ENCODE measurements around the gene JMY. TPM values are rescaled to one million over a fixed set of nuclear protein-coding genes. Genes with fewer than 3 reads are reported as not detected.

JMY gene
- total RNA-seq, 4 donors from 2014 or later = 7.8 to 25.1 (median 14.7) TPM

GRCh38 chr5:79257314-79257713, 21.4 kb downstream of the JMY start:
- 92 to 94% methylated on average over 5 to 6 of the region's 6 CpGs for WGBS, 2 donors (ENCODE audit: low coverage in 1 of 2)
- H3K36me3 ChIP-seq = no peaks in the 10 kb centered on the region
- no peaks in the 10 kb centered on the region for H3K9me3 ChIP-seq
- DNase-seq = no peak
- intact Hi-C loops (cut with DNase I; ENCODE audit: low total_unique reads) (no loop called here), in situ Hi-C loops (cut with MboI; ENCODE audit: low pct_ligation_motif_present in 1 of 4, low pct_unique_long_range_greater_than_20kb in 1 of 4, low sequenced_read_pairs in 3 of 4) (no loop called here)
- H3K4me3 ChIP-seq = no peak overlapping the region
- H3K4me1 ChIP-seq = peaks cover 0 to 7% (median 3%) of the 10 kb centered on the region in 4 donors
- no peak for TF ChIP-seq POLR2AphosphoS5 (IDR thresholded peaks at IDR 0.05)
- no peak for TF ChIP-seq EP300 (IDR thresholded peaks at IDR 0.05; ENCODE audit: low read depth)
- TF ChIP-seq CTCF (IDR thresholded peaks at IDR 0.05) = no peak
- no peak for TF ChIP-seq POLR2A (IDR thresholded peaks at IDR 0.05)
- no peak overlapping the region for H3K27ac ChIP-seq
- no peaks in the 10 kb centered on the region for H3K27me3 ChIP-seq

- H3K4me3 ChIP-seq = no peak overlapping the region
- peaks cover 0 to under 1% (median 0%) of the 10 kb centered on the region in 4 donors for H3K36me3 ChIP-seq
- H3K4me1 ChIP-seq = peaks cover 0 to 7% (median 3%) of the 10 kb centered on the region in 4 donors
- H3K27me3 ChIP-seq = no peaks in the 10 kb centered on the region
- DNase-seq = no peak
- 93 to 100% methylated on average over 2 to 4 of the region's 4 CpGs for WGBS, 2 donors (ENCODE audit: low coverage in 1 of 2)
- in situ Hi-C loops (cut with MboI; ENCODE audit: low pct_ligation_motif_present in 1 of 4, low pct_unique_long_range_greater_than_20kb in 1 of 4, low sequenced_read_pairs in 3 of 4) (no loop called here), intact Hi-C loops (cut with DNase I; ENCODE audit: low total_unique reads) (no loop called here)
- H3K27ac ChIP-seq = no peak overlapping the region
- no peaks in the 10 kb centered on the region for H3K9me3 ChIP-seq
- TF ChIP-seq CTCF (IDR thresholded peaks at IDR 0.05) (no peak), POLR2A (IDR thresholded peaks at IDR 0.05) (no peak), EP300 (IDR thresholded peaks at IDR 0.05; ENCODE audit: low read depth) (no peak), POLR2AphosphoS5 (IDR thresholded peaks at IDR 0.05) (no peak)
Measured at GRCh38 chr5:79258801-79259200, 22.9 kb downstream of the JMY start.

- in situ Hi-C loops (cut with MboI; ENCODE audit: low pct_ligation_motif_present in 1 of 4, low pct_unique_long_range_greater_than_20kb in 1 of 4, low sequenced_read_pairs in 3 of 4) = no loop called here
- Histone ChIP-seq H3K27ac (no peak overlapping the region), H3K9me3 (no peaks in the 10 kb centered on the region), H3K4me1 (peaks cover 0 to 7% (median 3%) of the 10 kb centered on the region in 4 donors), H3K36me3 (peaks cover 0 to 5% (median 0%) of the 10 kb centered on the region in 4 donors), H3K27me3 (no peaks in the 10 kb centered on the region), H3K4me3 (no peak overlapping the region)
- TF ChIP-seq EP300 (IDR thresholded peaks at IDR 0.05; ENCODE audit: low read depth) = no peak
- TF ChIP-seq POLR2A (IDR thresholded peaks at IDR 0.05) = no peak
- no peak for TF ChIP-seq POLR2AphosphoS5 (IDR thresholded peaks at IDR 0.05)
- TF ChIP-seq CTCF (IDR thresholded peaks at IDR 0.05) = no peak
- WGBS, 2 donors (ENCODE audit: low coverage in 1 of 2) = 90% methylated on average over 6 of the region's 6 CpGs; no CpG with 5 or more reads in 1 of the 2 donors
- intact Hi-C loops (cut with DNase I; ENCODE audit: low total_unique reads) = no loop called here
- DNase-seq = no peak
Measured at GRCh38 chr5:79259383-79259782, 23.5 kb downstream of the JMY start.

GRCh38 chr5:79259810-79260209, 23.9 kb downstream of the JMY start:
- no peaks in the 10 kb centered on the region for H3K27me3 ChIP-seq
- 95% methylated on average over 4 of the region's 6 CpGs; no CpG with 5 or more reads in 1 of the 2 donors for WGBS, 2 donors (ENCODE audit: low coverage in 1 of 2)
- no peak for TF ChIP-seq POLR2A (IDR thresholded peaks at IDR 0.05)
- intact Hi-C loops (cut with DNase I; ENCODE audit: low total_unique reads) = no loop called here
- H3K4me3 ChIP-seq = no peak overlapping the region
- peaks cover 0 to 7% (median 3%) of the 10 kb centered on the region in 4 donors for H3K4me1 ChIP-seq
- H3K27ac ChIP-seq = no peak overlapping the region
- DNase-seq = no peak
- in situ Hi-C loops (cut with MboI; ENCODE audit: low pct_ligation_motif_present in 1 of 4, low pct_unique_long_range_greater_than_20kb in 1 of 4, low sequenced_read_pairs in 3 of 4) = no loop called here
- no peaks in the 10 kb centered on the region for H3K9me3 ChIP-seq
- peaks cover 0 to 5% (median 0%) of the 10 kb centered on the region in 4 donors for H3K36me3 ChIP-seq

GRCh38 chr5:79261897-79262296, 26.0 kb downstream of the JMY start:
- intact Hi-C loops (cut with DNase I; ENCODE audit: low total_unique reads) = no loop called here
- Histone ChIP-seq H3K36me3 (peaks cover 0 to 5% (median 0%) of the 10 kb centered on the region in 4 donors), H3K4me3 (no peak overlapping the region), H3K27me3 (no peaks in the 10 kb centered on the region), H3K9me3 (no peaks in the 10 kb centered on the region), H3K27ac (no peak overlapping the region), H3K4me1 (peaks cover 0 to 3% (median 0%) of the 10 kb centered on the region in 4 donors)
- TF ChIP-seq EP300 (IDR thresholded peaks at IDR 0.05; ENCODE audit: low read depth) (no peak), POLR2A (IDR thresholded peaks at IDR 0.05) (no peak), POLR2AphosphoS5 (IDR thresholded peaks at IDR 0.05) (no peak), CTCF (IDR thresholded peaks at IDR 0.05) (no peak)
- in situ Hi-C loops (cut with MboI; ENCODE audit: low pct_ligation_motif_present in 1 of 4, low pct_unique_long_range_greater_than_20kb in 1 of 4, low sequenced_read_pairs in 3 of 4) = no loop called here
- no peak for DNase-seq
- 68 to 84% methylated on average over 2 to 4 of the region's 4 CpGs for WGBS, 2 donors (ENCODE audit: low coverage in 1 of 2)
